ENCODE results near the gene LCN15.
"Not testable (repeated sequence)": the region's sequence is repeated elsewhere in the genome, so short reads cannot be mapped to it uniquely, and the experiment has no call there.

Gene LCN15

GRCh38 chr9:136793086-136793946 is 29.0 kb upstream of the LCN15 start:
- no peak for ATAC-seq

GRCh38 chr9:136792321-136793085 is 28.2 kb upstream of the LCN15 start:
- ATAC-seq, result no peak

- peak; percentile 11 for ATAC-seq
These were observed 27.4 kb upstream of the LCN15 start for GRCh38 chr9:136791516-136792276.

- peak; percentile 87 to 91 for ATAC-seq
These were observed 26.6 kb upstream of the LCN15 start, which contains the start of gene TMEM141 for GRCh38 chr9:136790640-136791515. TMEM141 (plus strand) TSS chr9:136791344; CDS start chr9:136791371, 27 bp downstream.

GRCh38 chr9:136789523-136789937 is 25.2 kb upstream of the LCN15 start:
- no peak for ATAC-seq

- ATAC-seq, result not testable (repeated sequence)
These were observed 24.6 kb upstream of the LCN15 start for GRCh38 chr9:136788644-136789522.

GRCh38 chr9:136787690-136788400 is 23.5 kb upstream of the LCN15 start:
- no peak for ATAC-seq

GRCh38 chr9:136786983-136787382 is 22.7 kb upstream of the LCN15 start:
- not testable (repeated sequence) for ATAC-seq

- no peak for ATAC-seq
These were observed 22.1 kb upstream of the LCN15 start for GRCh38 chr9:136786451-136786850.

GRCh38 chr9:136785565-136786355 is 21.4 kb upstream of the LCN15 start:
- ATAC-seq, result not testable (repeated sequence)

GRCh38 chr9:136784997-136785361 is 20.7 kb upstream of the LCN15 start:
- peak; percentile 61 to 93 for ATAC-seq

- no peak for ATAC-seq
These were observed 20.1 kb upstream of the LCN15 start for GRCh38 chr9:136784249-136784996.

GRCh38 chr9:136782452-136782851 is 18.1 kb upstream of the LCN15 start:
- ATAC-seq, result no peak

- ATAC-seq, result no peak
These were observed 15.5 kb upstream of the LCN15 start for GRCh38 chr9:136779808-136780207.

- no peak for ATAC-seq
These were observed 13.0 kb upstream of the LCN15 start for GRCh38 chr9:136777359-136777758.

- ATAC-seq, result no peak
These were observed 12.6 kb upstream of the LCN15 start for GRCh38 chr9:136776947-136777346.

- no peak for ATAC-seq
These were observed 10.9 kb upstream of the LCN15 start for GRCh38 chr9:136775191-136775590.

- ATAC-seq, result no peak
These were observed 10.2 kb upstream of the LCN15 start for GRCh38 chr9:136774416-136775045.
